ENCODE results near the gene SLC35F3. TPM values are rescaled to one million over a fixed set of nuclear protein-coding genes. Genes with fewer than 3 reads are reported as not detected.

Gene SLC35F3
- polyA plus RNA-seq, 1 of the 3 experiments (the other 2 are of a cell fraction) = 0.87 TPM

DNA sequence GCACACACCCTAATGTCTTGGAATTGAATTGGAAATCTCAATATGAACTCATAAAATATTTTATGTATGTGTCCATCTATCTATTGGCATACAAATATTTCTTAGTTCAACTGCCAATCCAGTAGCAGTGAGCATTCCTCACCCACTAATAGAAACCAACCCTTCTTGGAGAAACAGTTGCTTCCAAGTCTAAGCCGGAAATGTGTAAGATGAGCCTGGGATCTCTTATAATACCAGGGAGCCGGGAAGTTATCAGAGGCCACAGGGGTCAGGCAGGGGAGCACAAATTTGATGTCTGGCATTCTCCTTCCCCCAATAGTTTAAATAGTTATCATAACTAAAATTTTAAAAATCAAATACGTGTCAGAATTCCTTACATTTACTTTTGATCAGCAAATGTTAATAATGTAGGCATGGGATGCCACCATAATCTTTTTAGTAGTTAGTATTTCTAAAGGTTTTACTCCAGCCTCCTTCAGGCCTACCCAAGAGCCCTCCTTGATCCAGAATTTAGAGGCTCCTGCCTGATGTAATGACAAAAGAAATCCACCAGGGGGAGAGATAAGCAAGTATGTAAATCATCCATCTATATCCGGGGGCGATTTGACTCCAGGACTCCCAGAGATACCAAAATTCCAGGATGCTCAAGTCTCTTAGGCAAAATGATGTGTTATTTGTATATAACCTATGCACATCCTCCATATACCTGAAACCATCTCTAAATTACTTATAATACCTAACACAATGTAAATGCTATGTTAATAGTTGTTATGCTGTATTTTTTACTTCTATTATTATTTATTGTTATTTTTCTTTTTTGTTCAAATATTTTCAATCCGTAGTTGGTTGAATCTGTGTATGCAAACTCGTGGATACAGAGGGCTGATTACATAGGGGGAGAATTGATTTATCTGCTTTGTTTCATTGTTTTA lies 250.1 kb downstream of the SLC35F3 start:
- WGBS (ENCODE audit: low lambda C conversion rate) = 36% methylated on average over 7 of the region's 7 CpGs
- POLR2A ChIA-PET = no interaction called here
- H3K36me3 ChIP-seq (replicated peaks in 1 of 2; ENCODE audit: control insufficient read depth in 1 of 2, insufficient read depth in 2 of 2, low read length in 1 of 2) = no peaks in the 10 kb centered on the region

GRCh38 chr1:234162661-234163060 lies 258.2 kb downstream of the SLC35F3 start:
- Histone ChIP-seq H3K4me1 (ENCODE audit: control insufficient read depth in 1 of 2, insufficient read depth in 2 of 2, low read depth in 1 of 2, low read length in 1 of 2) (no peaks in the 10 kb centered on the region), H3K4me2 (no peak overlapping the region), H3K36me3 (replicated peaks in 1 of 2; ENCODE audit: control insufficient read depth in 1 of 2, insufficient read depth in 2 of 2, low read length in 1 of 2) (no peaks in the 10 kb centered on the region), H4K20me1 (ENCODE audit: insufficient read depth) (no peaks in the 10 kb centered on the region), H3K27me3 (ENCODE audit: insufficient read depth) (no peaks in the 10 kb centered on the region; the same call in 1 of the 2 replicates), H3K9me2 (no peaks in the 10 kb centered on the region), H3K9ac (no peak overlapping the region), H2AFZ (ENCODE audit: low read depth) (no peak overlapping the region), H3K27ac (ENCODE audit: low read depth in 2 of 2, low read length in 1 of 2) (no peak overlapping the region), H3K4me3 (ENCODE audit: low read depth in 2 of 2, low read length in 1 of 2) (no peak overlapping the region), H3K9me3 (no peaks in the 10 kb centered on the region), H3K79me2 (ENCODE audit: insufficient read depth) (no peaks in the 10 kb centered on the region), H3F3A (replicated peaks; ENCODE audit: insufficient read depth) (no peaks in the 10 kb centered on the region)
- no peak for DNase-seq
- CTCF ChIA-PET = interaction anchor here (0.6 to 4.9 kb wide), 4 partner anchors 10 to 1793 kb away, joined by 3 to 14 read pairs (median 6); no protein-coding TSS in a partner anchor
- POLR2A ChIA-PET = no interaction called here
- TF ChIP-seq MEF2A (IDR thresholded peaks at IDR 0.05; ENCODE audit: borderline replicate concordance, low read depth) = no peak
- TF ChIP-seq, protein P1, sequence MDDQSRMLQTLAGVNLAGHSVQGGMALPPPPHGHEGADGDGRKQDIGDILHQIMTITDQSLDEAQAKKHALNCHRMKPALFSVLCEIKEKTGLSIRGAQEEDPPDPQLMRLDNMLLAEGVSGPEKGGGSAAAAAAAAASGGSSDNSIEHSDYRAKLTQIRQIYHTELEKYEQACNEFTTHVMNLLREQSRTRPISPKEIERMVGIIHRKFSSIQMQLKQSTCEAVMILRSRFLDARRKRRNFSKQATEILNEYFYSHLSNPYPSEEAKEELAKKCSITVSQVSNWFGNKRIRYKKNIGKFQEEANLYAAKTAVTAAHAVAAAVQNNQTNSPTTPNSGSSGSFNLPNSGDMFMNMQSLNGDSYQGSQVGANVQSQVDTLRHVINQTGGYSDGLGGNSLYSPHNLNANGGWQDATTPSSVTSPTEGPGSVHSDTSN (IDR thresholded peaks at IDR 0.05) = no peak
- TF ChIP-seq, protein P2, sequence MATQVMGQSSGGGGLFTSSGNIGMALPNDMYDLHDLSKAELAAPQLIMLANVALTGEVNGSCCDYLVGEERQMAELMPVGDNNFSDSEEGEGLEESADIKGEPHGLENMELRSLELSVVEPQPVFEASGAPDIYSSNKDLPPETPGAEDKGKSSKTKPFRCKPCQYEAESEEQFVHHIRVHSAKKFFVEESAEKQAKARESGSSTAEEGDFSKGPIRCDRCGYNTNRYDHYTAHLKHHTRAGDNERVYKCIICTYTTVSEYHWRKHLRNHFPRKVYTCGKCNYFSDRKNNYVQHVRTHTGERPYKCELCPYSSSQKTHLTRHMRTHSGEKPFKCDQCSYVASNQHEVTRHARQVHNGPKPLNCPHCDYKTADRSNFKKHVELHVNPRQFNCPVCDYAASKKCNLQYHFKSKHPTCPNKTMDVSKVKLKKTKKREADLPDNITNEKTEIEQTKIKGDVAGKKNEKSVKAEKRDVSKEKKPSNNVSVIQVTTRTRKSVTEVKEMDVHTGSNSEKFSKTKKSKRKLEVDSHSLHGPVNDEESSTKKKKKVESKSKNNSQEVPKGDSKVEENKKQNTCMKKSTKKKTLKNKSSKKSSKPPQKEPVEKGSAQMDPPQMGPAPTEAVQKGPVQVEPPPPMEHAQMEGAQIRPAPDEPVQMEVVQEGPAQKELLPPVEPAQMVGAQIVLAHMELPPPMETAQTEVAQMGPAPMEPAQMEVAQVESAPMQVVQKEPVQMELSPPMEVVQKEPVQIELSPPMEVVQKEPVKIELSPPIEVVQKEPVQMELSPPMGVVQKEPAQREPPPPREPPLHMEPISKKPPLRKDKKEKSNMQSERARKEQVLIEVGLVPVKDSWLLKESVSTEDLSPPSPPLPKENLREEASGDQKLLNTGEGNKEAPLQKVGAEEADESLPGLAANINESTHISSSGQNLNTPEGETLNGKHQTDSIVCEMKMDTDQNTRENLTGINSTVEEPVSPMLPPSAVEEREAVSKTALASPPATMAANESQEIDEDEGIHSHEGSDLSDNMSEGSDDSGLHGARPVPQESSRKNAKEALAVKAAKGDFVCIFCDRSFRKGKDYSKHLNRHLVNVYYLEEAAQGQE (IDR thresholded peaks at IDR 0.05; ENCODE audit: low read depth, low read length) = no peak
- no peak for TF ChIP-seq YY1 (IDR thresholded peaks at IDR 0.05; ENCODE audit: low read depth)
- TF ChIP-seq GATA2 (CRISPR knock-in tag; IDR thresholded peaks at IDR 0.05) = no peak
- TF ChIP-seq FOXJ3 (CRISPR knock-in tag; IDR thresholded peaks at IDR 0.05) = no peak
- TF ChIP-seq, protein P3, sequence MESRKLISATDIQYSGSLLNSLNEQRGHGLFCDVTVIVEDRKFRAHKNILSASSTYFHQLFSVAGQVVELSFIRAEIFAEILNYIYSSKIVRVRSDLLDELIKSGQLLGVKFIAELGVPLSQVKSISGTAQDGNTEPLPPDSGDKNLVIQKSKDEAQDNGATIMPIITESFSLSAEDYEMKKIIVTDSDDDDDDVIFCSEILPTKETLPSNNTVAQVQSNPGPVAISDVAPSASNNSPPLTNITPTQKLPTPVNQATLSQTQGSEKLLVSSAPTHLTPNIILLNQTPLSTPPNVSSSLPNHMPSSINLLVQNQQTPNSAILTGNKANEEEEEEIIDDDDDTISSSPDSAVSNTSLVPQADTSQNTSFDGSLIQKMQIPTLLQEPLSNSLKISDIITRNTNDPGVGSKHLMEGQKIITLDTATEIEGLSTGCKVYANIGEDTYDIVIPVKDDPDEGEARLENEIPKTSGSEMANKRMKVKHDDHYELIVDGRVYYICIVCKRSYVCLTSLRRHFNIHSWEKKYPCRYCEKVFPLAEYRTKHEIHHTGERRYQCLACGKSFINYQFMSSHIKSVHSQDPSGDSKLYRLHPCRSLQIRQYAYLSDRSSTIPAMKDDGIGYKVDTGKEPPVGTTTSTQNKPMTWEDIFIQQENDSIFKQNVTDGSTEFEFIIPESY (IDR thresholded peaks at IDR 0.05; ENCODE audit: borderline replicate concordance, low read depth) = no peak
- no peak for TF ChIP-seq JUND (IDR thresholded peaks at IDR 0.05)
- TF ChIP-seq POLR2AphosphoS5 (IDR thresholded peaks at IDR 0.05; ENCODE audit: low read depth, low read length) = no peak
- no peak for TF ChIP-seq RXRA (IDR thresholded peaks at IDR 0.05; ENCODE audit: borderline replicate concordance, low read depth)
- TF ChIP-seq TCF12 (IDR thresholded peaks at IDR 0.05) = no peak

More for the DNA sequence above, 250.1 kb downstream of the SLC35F3 start:
- TF ChIP-seq SMC3 (IDR thresholded peaks at IDR 0.05; ENCODE audit: low read depth, low read length) (peak; percentile 75), TEAD4 (IDR thresholded peaks at IDR 0.05; ENCODE audit: borderline replicate concordance, insufficient read depth) (no peak), RCOR1 (IDR thresholded peaks at IDR 0.05; ENCODE audit: low read length) (peak; percentile 54; the same call in 1 of the 2 replicates), CTCF (IDR thresholded peaks at IDR 0.05) (peak; percentile 87), CHD2 (IDR thresholded peaks at IDR 0.05; ENCODE audit: low read length, partially characterized antibody) (no peak), RAD21 (IDR thresholded peaks at IDR 0.05; ENCODE audit: low read length) (peak; percentile 77)
- no peaks in the 10 kb centered on the region for H3K79me2 ChIP-seq (ENCODE audit: insufficient read depth)
- H3K9ac ChIP-seq = no peak overlapping the region
- no peaks in the 10 kb centered on the region for H3K27me3 ChIP-seq (ENCODE audit: insufficient read depth)
- H3K4me3 ChIP-seq (ENCODE audit: low read depth in 2 of 2, low read length in 1 of 2) = no peak overlapping the region
- no peaks in the 10 kb centered on the region for H3K9me2 ChIP-seq
- peak; percentile 71 for DNase-seq
- H2AFZ ChIP-seq (ENCODE audit: low read depth) = peak overlapping the region; percentile 41; the same call in 1 of the 2 replicates
- no peaks in the 10 kb centered on the region for H3K4me1 ChIP-seq (ENCODE audit: control insufficient read depth in 1 of 2, insufficient read depth in 2 of 2, low read depth in 1 of 2, low read length in 1 of 2)
- CTCF ChIA-PET = interaction anchor here (0.5 to 1.4 kb wide), 15 partner anchors 10 to 714 kb away, joined by 3 to 7 read pairs (median 3); no protein-coding TSS in a partner anchor
- H3K27ac ChIP-seq (ENCODE audit: low read depth in 2 of 2, low read length in 1 of 2) = no peak overlapping the region
- H4K20me1 ChIP-seq (ENCODE audit: insufficient read depth) = no peaks in the 10 kb centered on the region
- no peaks in the 10 kb centered on the region for H3F3A ChIP-seq (replicated peaks; ENCODE audit: insufficient read depth)
- no peaks in the 10 kb centered on the region for H3K9me3 ChIP-seq
- H3K4me2 ChIP-seq = no peak overlapping the region

Data from SK-N-SH (cell line).